ENCODE measurements around the gene ZNF490.
"Not testable (repeated sequence)": the region's sequence is repeated elsewhere in the genome, so short reads cannot be mapped to it uniquely, and the experiment has no call there.

Gene ZNF490

DNA sequence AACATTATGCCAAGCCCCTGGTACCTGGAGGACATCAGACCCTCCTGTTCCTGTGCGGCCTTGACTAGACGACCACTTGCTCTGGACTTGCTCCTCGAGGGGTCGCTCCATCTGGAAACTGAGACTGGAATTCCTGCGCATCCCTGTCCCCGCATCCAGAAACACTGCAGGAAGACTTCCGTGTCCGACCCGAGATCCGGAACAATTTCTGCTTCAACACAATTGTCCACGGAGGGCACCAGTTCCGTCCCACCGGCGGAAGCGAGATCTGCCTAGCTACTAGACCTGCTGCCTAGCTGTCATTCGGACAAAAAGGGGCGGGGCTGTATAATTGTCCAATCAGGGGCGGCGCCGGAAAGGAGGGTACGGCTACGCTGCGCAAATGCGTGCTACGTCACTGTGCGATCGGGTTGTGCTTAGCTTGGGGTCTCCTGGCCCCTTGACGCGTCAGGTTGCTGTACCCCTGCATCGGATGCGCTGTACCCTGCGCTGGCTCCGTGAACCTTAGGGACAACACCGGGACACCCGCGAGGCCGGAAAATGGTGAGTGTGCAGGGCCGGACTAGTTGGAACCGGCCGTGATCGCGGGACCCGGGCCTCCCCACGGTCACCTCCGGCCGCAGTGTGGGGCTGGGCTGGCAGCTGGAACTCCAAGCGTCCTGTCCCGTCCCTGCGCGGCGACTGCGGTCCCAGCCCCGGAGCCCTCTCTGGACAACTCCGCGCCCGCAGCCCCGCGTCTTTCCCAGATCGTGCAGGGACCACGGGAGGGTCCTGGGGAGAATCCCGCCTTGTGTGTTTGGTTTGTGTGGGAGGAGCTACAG lies at the start of gene ZNF490, which contains the start of gene ZNF791:
TSS of gene ZNF490 (minus strand) at position 274 of the 821 bp plus-strand sequence. CDS start at position 141, 133 bp downstream.
TSS of gene ZNF791 (plus strand) at position 381 of the 821 bp plus-strand sequence. CDS start at position 541, 160 bp downstream.
- peak; percentile 98 for DNase-seq (ENCODE audit: low spot score)

DNA sequence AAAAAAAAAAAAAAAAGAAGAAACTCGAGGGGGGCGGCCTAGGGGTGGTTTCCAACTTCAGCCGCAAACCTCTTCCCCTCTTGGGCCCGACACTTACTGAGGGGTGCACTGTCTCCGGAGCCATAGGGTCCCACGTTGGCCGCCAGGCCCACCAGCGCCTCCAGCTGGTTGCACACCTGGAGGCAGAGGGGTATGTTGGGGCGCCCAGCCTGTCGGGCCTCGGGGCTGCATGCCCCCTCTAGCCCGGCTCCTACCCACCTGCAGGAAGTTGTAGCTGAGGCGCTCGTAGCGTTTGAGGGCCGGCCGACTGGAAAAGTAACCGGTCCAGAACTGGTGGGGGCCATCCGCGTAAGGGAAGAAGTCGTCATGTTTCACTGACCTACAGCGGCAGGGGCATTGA lies 47.4 kb upstream of the ZNF490 start:
- no peak for DNase-seq (ENCODE audit: low spot score)

DNA sequence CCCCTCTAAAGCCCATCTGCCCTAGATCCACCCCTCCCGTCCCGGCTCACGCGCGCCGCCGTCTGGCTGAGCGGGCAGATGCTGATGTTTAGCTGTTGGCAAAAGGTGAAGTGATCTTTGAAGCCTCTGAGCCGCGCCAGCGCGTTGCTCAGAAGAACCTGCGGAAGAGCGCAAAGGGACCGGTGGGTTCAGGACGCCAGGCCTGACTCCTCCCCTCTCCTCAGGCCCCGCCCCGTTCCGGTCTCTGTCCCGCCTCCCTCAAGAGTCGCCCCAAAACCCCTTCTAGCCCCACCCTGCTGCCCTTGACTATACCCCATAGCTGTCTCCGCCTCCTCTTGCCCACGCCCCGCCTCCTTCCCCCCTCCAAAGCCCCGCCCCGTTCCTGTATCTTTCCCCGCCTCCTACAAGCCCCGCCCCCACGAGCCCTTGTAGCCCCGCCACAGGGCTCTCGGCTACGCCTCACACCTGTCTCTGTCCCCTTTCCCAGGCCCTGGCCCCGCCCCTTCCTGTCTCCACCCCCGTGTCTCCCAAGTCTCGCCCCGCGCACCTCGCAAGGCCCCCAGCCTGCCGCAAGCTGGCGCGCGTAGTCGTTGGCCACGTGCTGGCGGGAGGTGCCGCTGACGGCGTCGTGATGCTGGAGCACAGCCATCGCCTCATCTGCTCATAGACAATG lies 46.4 kb upstream of the ZNF490 start:
- DNase-seq (ENCODE audit: low spot score), result peak; percentile 35

GRCh38 chr19:12655546-12655945 lies 44.9 kb upstream of the ZNF490 start:
- no peak for DNase-seq (ENCODE audit: low spot score)

DNA sequence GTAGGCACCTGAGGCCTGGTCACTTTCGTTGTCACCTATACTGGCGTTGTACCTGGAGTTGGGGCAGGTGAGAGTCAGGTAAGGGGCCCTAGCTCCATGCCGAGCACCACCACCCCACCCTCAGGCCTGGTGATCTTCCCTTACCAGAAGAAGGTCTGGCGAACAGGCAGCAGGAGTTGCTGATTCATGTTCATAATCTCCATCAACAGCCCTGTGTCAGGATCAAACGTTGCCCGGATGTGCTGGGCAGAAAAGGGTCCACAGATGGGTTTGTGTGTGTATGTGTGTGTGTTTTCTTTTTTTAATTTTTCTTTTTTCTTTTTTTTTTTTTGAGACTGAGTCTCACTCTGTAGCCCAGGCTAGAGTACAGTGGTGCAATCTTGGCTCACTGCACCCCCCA lies 41.6 kb upstream of the ZNF490 start:
- DNase-seq (ENCODE audit: low spot score), result no peak

DNA sequence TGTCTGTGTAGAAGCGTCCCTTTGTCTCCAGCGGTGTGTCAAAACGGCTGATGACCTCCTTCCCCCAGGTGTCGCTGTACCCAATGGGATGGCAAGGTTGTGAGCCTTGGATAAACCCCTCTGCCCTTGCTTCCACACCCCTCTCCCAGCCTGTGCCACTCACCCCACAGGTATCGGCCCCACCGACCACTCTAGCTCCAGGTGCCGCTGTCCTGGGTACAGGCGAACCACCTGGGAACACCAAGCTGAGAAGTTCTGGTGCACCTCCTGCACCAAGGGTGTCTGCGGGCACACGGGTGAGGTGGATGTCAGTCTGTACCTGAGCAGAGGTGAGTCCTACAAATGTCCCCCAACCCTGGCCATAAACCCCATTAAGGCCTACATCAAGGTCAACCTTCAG lies 39.3 kb upstream of the ZNF490 start:
- peak; percentile 4 for DNase-seq (ENCODE audit: low spot score)

DNA sequence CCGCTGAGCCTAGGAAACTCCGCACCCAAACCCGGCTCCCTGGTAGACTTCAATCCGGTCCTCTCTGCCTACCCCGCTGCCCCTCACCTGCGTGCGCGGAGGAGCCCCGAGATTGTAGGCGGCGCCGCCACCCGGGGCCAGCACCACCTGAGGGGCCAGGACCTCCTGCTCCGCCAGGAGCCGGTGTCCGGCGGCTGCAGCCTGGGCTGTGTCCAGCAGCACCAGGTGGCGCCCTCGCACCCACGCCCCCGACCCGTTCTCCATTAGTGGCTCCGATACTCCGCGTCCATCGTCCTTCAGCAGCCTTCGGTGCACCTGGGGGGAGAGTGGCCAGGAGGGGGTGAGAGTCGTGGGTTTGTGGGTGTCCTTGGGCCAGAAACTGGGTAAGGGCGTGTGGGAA lies 37.5 kb upstream of the ZNF490 start:
- DNase-seq (ENCODE audit: low spot score), result peak; percentile 25

GRCh38 chr19:12647490-12648071 lies 37.0 kb upstream of the ZNF490 start:
- peak; percentile 84 for DNase-seq (ENCODE audit: low spot score)

DNA sequence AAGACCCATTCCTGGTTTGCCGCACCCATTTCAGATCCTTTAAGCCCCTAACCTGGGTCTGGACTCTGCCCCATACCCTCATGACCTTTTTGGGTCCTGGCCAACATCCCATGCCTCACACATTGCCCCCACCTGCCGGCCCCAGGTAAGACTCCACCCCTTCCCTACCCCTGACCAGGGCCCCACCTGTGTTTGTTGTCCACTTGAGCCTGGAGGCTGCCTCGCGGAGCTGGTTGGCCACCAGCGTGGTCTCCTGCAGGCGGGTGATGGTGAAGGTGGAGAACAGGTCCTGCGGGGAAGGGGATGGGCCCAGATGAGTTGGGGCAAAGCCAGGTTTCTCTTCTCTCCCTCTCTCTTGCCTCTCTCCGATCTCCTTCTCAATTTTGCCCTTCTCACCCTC lies 36.4 kb upstream of the ZNF490 start:
- peak; percentile 7 for DNase-seq (ENCODE audit: low spot score)

- DNase-seq (ENCODE audit: low spot score), result peak; percentile 13
These were observed 35.9 kb upstream of the ZNF490 start for GRCh38 chr19:12646551-12646950.

DNA sequence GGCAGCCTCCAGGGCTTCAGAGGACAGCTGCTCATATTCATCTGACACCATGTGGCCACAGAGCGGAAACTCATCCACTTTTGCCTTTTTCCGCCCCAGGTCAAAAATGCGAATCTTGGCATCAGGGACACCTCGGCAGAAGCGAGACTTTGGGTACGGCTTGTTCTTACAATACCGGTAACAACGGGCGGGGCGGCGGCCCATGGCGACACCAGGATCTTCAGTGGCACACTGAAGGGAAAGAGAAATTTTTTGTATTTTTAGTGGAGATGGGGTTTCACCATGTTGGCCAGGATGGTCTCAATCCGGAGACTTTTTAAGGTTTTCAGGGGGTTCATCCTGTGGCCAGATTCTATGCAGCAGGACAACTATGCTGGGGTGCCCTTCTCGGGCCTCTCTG lies 33.1 kb upstream of the ZNF490 start:
- DNase-seq (ENCODE audit: low spot score), result not testable (repeated sequence)

DNA sequence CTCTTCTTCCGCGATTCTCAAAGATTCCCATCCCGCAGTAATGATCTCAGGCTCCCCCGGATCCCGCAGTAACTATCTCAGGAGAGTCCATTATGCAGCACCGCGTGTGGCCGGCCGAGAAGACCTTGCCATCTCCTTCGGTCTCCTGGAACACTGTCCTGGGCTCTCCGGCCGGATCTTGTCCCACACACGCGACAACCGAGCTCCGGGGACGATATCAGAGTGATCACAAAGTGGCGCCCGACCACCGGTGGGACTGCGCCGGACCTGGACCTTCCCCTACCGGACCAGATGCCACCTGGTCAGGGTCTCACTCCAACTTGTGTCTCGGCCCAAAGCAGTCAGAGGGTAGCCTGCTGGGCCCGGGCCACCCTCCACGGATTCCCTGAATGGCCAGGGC lies 31.9 kb upstream of the ZNF490 start:
- no peak for DNase-seq (ENCODE audit: low spot score)

DNA sequence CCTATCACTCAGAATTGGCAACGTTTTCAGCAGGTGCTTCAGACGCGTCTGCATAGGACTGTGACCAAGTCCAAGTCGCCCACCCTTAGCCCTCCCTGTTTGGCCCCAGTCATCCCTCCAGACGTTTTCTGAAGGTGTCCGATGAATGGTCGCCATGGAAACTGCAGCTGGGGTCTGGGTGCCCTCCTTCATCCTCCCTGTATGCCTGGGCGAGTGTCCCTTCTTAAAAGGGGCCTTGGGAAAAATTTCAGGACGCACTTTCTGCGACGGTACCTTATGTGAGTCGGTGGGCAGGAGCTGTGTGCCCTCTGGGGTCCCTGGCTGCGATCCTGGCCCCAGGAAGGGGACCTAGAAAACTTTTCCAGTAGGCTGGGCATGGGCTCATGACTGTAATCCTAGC lies 30.8 kb upstream of the ZNF490 start:
- peak; percentile 7 for DNase-seq (ENCODE audit: low spot score)

DNA sequence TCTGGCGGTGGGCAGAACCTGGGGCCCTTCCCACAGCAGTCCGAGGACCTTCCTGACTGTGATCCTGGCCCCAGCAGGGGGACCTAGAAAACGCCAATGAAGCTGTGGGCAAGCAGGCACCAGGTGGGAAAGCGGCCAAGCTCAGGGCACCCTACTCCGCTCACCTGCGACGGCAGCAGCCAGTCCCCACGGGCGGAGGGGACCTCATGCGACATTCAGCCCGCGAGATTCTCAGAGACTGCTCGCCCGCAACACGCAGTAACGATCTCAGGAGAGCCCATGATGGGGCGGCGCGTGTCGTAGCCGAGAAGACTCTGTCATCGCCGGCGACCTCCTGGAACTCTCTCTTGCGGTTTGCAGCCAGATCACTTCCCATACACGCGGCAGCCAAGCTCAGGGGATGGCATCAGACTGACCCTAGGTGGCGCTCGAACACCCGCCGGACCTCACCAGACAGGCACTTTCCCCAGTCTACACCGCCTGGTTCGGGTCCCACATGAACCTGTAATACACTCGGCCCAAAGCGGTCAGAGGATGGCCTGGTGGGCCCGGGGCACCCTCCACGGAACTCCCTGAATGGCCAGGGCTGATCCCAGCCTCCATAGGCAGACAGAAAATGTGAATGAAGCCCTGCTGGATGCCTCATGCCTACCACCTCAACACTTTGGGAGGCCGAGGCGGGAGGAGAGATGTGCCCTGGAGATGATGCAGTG lies 29.4 kb upstream of the ZNF490 start:
- DNase-seq (ENCODE audit: low spot score), result peak; percentile 95

DNA sequence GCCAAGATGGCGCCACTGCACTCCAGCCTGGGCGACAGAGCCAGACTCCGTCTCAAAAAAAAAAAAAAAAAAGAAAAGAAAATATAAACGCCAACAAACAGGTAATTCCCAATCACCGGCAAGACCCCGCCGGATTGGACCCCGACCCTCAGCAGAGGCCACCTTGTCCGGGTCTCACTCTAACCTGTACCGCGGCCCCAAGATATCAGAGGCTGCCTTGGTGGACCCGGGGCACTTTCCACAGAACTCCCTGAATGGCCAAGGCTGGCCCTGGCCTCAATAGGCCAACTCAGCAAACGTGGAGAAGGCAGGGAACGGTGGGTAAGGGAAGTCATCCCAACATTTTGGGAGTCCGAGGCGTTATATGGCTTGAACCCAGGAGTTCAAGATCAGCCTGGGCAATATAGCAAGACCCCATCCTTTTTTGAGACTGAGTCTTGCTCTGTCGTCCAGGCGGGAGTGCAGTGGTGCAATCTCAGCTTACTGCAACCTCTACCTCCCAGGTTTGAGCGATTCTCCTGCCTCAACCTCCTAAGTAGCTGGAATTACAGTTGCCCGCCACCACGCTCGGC lies 28.1 kb upstream of the ZNF490 start:
- DNase-seq (ENCODE audit: low spot score), result no peak

GRCh38 chr19:12636631-12637030 lies 26.0 kb upstream of the ZNF490 start:
- no peak for DNase-seq (ENCODE audit: low spot score)

DNA sequence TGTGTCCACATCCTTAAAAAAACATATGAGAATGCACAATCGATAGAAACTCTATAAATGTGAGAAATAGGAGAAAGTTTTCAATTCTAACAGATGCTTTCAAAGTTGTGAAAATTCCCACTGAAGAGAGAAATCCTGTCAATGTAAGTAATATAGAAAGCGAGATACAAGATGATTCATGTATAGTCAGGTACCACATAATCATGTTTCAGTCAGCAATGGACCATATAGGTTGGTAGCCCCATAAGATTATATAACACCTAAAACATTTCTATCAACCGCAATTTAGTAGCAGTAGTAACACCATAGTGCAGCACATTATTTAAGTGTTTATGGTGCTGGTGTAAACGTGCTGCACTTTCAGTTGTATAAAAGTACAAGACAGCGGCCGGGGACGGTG lies 18.6 kb upstream of the ZNF490 start:
- DNase-seq (ENCODE audit: low spot score), result no peak

DNA sequence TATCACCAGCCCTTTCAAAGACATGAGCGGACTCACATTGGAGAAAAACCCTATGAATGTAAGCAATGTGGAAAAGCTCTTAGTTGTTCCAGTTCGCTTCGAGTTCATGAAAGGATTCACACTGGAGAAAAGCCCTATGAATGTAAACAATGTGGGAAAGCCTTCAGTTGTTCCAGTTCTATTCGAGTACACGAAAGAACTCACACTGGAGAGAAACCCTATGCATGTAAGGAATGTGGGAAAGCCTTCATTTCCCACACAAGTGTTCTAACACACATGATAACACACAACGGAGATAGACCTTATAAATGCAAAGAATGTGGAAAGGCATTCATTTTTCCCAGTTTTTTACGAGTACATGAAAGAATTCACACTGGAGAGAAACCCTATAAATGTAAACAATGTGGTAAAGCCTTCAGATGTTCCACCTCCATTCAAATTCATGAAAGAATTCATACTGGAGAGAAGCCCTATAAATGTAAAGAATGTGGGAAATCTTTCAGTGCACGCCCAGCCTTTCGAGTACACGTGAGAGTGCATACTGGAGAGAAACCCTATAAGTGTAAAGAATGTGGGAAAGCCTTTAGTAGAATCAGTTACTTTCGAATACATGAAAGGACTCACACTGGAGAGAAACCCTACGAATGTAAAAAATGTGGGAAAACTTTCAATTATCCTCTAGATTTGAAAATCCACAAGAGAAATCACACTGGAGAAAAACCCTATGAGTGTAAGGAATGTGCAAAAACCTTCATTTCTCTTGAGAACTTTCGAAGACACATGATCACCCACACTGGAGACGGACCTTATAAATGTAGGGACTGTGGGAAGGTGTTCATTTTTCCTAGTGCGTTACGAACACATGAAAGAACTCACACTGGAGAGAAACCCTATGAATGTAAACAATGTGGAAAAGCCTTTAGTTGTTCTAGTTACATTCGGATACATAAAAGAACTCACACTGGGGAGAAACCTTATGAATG lies 17.7 kb upstream of the ZNF490 start:
- no peak for DNase-seq (ENCODE audit: low spot score)

DNA sequence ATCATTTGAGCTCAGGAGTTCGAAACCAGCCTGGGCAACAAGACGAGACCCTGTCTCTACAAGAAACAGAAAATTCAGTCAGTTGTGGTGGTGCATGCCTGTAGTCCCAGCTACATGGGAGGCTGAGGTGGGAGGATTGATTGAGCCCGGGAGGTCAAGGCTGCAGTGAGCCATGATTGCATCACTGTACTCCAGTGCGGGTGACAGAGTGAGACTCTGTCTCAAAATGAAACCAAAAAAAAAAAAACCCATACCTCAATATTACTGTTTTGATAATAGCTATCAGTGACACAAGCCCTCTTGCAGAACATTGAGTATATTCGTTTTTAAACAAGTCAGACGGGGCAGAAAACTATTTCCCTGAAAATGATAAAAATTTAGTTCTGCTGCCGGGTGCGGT lies 16.3 kb upstream of the ZNF490 start:
- no peak for DNase-seq (ENCODE audit: low spot score)

GRCh38 chr19:12623361-12624031 lies 12.9 kb upstream of the ZNF490 start:
- no peak for DNase-seq (ENCODE audit: low spot score)
